Muscle layer of duodenum (tissue), 2 donors: ENCODE data around the gene PLXND1.
"Not testable (repeated sequence)": the region's sequence is repeated elsewhere in the genome, so short reads cannot be mapped to it uniquely, and the experiment has no call there.

Experiments used
- H3K27ac ChIP-seq: one replicate; pipeline ENCODE4 v1.7.0; 2013; ENCODE audit warnings: mild to moderate bottlenecking, low read length
- H3K27me3 ChIP-seq: one replicate; pipeline ENCODE4 v1.7.0; 2013; ENCODE audit warnings: low read depth, mild to moderate bottlenecking, control low read depth, low read length
- H3K36me3 ChIP-seq, 2 donors: one replicate each; pipeline ENCODE4 v1.7.0; 2013; ENCODE audit warnings: low read length in 2 of 2, control low read depth in 1 of 2, mild to moderate bottlenecking in 1 of 2; ENCODE audit not compliant: insufficient read depth in 2 of 2, control insufficient read depth in 1 of 2
- H3K4me1 ChIP-seq, 2 donors: one replicate each; pipeline ENCODE4 v1.7.0; 2013; ENCODE audit warnings: low read length in 2 of 2, mild to moderate bottlenecking in 2 of 2, control low read depth in 1 of 2, moderate library complexity in 1 of 2; ENCODE audit not compliant: insufficient read depth in 2 of 2, control insufficient read depth in 1 of 2
- H3K4me3 ChIP-seq, 2 donors: one replicate each; pipeline ENCODE4 v1.7.0; 2013; ENCODE audit warnings: low read length in 2 of 2, low read depth in 1 of 2, mild to moderate bottlenecking in 1 of 2
- H3K9me3 ChIP-seq, 2 donors: one replicate each; pipeline ENCODE4 v1.7.0; 2013; ENCODE audit warnings: low read length in 2 of 2, control low read depth in 1 of 2, mild to moderate bottlenecking in 1 of 2; ENCODE audit not compliant: control insufficient read depth in 1 of 2
- donor health status: healthy.

PLXND1 gene

DNA sequence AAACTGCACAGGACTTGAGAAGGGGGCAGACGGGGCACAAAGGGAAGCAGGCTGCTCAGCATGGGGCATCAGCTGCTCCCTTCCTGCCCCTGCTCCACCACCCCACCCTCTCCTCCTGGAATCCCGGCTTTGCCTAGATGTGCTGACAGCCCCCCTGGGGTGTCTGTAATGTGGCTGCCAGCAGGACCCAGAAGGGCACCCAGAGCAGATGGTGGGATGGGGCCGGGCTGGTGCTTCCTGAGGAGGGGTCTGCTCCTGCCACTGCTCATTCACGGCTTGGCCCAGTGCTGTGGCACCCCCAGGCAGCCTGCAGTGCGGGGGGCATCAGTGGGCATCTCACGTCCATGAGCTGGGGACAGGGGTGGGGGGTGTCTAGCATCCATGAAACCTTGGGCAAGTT lies 53.3 kb downstream of the PLXND1 start:
- Histone ChIP-seq H3K9me3 (no peaks in the 10 kb centered on the region), H3K27ac (no peak overlapping the region), H3K4me1 (peaks cover 0 to 19% of the 10 kb centered on the region in 2 donors)

DNA sequence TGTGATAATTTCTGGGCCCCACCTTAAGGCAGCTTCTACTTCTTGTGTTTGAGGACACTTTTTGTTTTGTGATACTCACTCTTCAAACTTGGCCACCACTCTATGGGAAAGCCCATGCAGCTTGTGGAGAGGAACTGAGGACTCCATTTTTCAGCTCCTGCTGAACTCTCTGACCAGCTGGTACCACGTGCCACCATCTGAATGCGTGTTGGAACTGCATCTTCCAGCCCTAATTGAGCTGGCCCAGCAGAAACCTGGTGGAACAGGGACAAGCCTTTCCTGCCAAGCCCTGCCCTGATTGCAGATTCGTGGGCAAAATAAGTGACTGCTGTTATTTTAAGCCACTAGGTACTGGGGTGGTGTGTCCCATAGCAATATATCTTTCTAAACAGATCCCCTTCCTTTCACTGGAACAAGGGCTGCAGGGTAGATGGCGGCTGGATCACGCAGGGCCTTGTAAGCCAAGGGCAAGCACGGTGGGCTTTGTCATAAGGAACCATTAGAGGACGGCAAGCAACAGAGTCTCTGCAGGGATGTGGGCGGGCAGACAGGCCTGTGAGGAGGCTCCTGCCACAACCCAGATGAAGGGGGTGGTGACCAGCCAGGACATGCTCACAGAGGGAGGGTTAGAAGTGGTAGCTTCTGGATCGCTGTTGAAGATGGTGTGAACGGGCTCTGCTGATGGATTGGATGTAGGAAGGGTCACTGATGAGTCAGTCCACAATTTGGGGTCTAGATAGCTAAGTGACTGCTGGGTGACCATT lies 54.0 kb downstream of the PLXND1 start:
- Histone ChIP-seq H3K27me3 (no peaks in the 10 kb centered on the region), H3K4me1 (peaks cover 0 to 19% of the 10 kb centered on the region in 2 donors), H3K4me3 (no peak overlapping the region), H3K27ac (no peak overlapping the region), H3K36me3 (peaks cover 0 to 3% of the 10 kb centered on the region in 2 donors), H3K9me3 (no peaks in the 10 kb centered on the region)

More for the DNA sequence above, 53.3 kb downstream of the PLXND1 start:
- no peak overlapping the region for H3K4me3 ChIP-seq
- peaks cover 0 to 4% of the 10 kb centered on the region in 2 donors for H3K36me3 ChIP-seq
- no peaks in the 10 kb centered on the region for H3K27me3 ChIP-seq

DNA sequence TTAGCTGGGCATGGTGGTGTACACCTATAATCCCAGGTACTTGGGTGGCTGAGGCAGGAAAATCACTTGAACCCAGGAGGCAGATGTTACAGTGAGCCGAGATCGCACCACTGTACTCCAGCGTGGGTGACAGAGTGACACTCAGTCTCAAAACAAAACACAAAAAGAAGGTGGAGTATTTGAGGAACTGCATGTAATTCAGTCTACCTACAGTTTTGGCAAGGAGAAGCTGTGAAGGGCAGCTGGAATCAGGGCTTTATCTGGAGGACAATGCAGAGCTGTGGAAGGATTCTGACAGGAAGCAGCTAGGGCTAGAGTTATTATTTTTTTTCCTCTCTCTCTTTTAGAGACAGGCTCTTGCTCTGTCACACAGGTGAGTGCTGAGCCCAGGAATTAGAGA lies 56.7 kb downstream of the PLXND1 start:
- H3K4me3 ChIP-seq, result no peak overlapping the region
- no peaks in the 10 kb centered on the region for H3K36me3 ChIP-seq
- no peaks in the 10 kb centered on the region for H3K27me3 ChIP-seq
- no peaks in the 10 kb centered on the region for H3K9me3 ChIP-seq
- H3K27ac ChIP-seq, result no peak overlapping the region
- peaks cover 0 to 6% of the 10 kb centered on the region in 2 donors for H3K4me1 ChIP-seq

DNA sequence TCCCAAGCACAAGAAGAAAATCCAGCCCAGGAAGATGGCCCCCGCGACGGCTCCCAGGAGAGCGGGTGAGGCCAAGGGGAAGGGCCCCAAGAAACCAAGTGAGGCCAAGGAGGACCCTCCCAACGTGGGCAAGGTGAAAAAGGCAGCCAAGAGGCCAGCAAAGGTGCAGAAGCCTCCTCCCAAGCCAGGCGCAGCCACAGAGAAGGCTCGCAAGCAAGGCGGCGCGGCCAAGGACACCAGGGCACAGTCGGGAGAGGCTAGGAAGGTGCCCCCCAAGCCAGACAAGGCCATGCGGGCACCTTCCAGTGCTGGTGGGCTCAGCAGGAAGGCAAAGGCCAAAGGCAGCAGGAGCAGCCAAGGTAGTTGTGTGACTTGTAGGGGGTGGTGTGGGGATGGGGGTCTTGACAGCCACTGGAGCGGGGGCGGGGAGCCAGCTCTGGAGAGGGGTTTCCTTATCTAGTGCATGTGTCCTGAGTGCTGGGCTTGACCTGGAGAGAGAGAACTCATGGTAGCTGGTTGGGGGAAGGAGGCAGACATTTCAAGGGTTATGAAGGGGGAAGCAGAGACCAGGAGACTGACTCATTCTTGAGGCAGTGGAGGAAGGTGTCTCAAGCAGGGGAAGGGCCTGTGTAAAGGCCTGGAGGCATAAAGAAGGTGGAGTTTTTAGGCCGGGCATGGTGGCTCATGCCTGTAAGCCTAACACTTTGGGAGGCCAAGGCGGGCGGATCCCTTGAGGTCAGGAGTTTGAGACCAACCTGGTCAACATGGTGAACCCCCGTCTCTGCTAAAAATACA lies 57.3 kb downstream of the PLXND1 start:
- Histone ChIP-seq H3K36me3 (no peaks in the 10 kb centered on the region), H3K4me1 (peaks cover 0 to under 1% of the 10 kb centered on the region in 2 donors), H3K27me3 (no peaks in the 10 kb centered on the region), H3K27ac (no peak overlapping the region), H3K9me3 (no peaks in the 10 kb centered on the region), H3K4me3 (no peak overlapping the region)

DNA sequence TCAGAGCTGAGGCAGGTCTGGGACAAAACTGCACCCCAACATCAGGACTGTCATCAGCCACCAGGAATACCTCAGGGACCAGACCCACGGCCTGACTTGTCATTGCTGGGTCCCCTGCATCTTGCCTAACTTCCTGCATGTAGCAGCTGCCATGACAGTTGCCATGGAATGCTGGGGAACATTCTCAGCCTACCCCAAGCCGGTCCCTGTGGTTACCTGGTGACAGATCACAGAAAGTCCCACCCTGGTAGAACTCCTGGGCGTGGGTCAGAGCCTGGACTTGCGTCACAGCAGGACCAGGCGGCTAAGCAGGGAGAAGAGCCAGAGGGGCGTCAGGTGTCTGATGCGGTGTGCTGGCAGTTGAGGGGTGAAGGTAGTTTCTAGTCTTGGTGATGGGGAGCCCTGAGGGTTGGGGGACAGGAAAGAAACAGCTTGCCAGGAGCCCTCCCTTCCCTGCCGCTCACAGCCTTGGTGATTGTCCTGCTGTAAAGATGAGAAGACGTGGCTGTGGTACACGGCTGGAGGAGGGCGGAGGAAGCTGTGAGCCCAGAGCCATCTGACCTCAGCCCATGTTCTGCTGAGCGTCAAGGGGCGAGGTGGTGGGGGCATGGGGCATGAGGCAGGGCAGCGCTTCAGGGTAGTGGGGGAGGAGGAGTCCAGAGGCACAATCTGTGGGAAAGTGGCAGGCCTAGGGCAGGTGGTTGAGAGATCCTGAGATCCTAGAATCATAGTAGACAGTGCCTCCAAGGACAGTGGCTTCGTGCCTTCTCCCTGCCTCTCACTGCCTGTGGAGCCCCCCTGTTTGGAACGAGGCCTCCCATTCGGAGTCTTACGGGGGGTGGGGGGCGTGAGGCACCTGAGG lies 58.1 kb downstream of the PLXND1 start:
- no peaks in the 10 kb centered on the region for H3K4me1 ChIP-seq
- no peaks in the 10 kb centered on the region for H3K27me3 ChIP-seq
- H3K36me3 ChIP-seq, result no peaks in the 10 kb centered on the region
- no peak overlapping the region for H3K4me3 ChIP-seq
- no peak overlapping the region for H3K27ac ChIP-seq
- no peaks in the 10 kb centered on the region for H3K9me3 ChIP-seq

DNA sequence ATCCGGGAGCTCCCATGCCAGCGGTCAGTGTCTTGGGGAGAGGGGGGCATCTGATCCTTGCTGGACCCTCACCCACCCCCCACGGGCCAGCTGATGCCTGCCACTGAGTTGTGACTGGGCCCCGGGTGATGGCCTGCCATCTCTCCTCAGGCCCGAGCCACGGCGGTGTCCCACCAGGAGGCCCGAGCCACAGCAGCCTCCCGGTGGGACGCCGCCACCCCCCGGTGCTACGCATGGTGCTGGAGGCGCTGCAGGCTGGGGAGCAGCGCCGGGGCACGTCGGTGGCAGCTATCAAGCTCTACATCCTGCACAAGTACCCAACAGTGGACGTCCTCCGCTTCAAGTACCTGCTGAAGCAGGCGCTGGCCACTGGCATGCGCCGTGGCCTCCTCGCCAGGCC lies 59.2 kb downstream of the PLXND1 start:
- Histone ChIP-seq H3K27ac (no peak overlapping the region), H3K4me3 (no peak overlapping the region), H3K9me3 (no peaks in the 10 kb centered on the region), H3K36me3 (no peaks in the 10 kb centered on the region), H3K27me3 (no peaks in the 10 kb centered on the region), H3K4me1 (no peaks in the 10 kb centered on the region)

DNA sequence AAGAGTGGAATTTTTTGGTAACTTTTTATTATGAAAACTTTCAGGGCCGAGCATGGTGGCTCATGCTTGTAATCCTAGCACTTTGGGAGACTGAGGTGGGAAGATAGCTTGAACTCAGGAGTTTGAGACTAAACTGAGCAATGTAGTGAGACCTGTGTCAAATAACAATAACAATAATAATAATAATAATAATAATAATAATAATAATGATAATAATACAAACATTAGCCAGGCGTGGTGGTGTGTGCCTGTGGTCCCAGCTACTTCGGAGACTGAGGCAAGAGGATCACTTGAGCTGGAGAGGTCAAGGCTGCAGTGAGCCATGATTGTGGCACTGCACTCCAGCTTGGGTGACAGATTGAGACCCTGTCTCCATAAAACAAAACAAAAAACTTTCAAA lies 60.5 kb downstream of the PLXND1 start:
- H3K27ac ChIP-seq, H3K9me3 ChIP-seq, H3K36me3 ChIP-seq, H3K27me3 ChIP-seq, H3K4me1 ChIP-seq, H3K4me3 ChIP-seq: not testable (repeated sequence)

DNA sequence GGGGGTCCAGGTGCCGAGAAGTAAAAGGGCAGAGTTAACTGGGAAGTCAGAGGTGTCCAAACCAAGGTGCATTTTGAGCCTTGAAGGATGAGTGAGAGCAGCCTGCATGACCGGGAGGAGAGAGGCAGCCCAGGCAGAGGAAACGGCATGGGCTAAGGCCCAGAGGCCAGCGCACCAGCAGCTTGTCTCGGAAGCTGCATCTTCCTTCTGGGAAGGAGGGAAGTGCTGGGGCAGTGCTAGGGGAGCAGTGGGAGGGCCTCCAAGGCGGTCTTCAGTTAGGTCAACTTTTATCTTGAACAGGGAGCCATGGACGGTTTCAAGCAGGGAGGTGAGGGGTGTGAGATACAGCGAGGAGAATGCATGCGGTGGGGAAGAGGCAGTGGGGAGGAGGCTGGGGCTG lies 62.5 kb downstream of the PLXND1 start:
- H3K27me3 ChIP-seq, result no peaks in the 10 kb centered on the region
- H3K4me3 ChIP-seq, result no peak overlapping the region
- H3K27ac ChIP-seq, result no peak overlapping the region
- H3K36me3 ChIP-seq, result no peaks in the 10 kb centered on the region
- H3K9me3 ChIP-seq, result no peaks in the 10 kb centered on the region
- no peaks in the 10 kb centered on the region for H3K4me1 ChIP-seq

DNA sequence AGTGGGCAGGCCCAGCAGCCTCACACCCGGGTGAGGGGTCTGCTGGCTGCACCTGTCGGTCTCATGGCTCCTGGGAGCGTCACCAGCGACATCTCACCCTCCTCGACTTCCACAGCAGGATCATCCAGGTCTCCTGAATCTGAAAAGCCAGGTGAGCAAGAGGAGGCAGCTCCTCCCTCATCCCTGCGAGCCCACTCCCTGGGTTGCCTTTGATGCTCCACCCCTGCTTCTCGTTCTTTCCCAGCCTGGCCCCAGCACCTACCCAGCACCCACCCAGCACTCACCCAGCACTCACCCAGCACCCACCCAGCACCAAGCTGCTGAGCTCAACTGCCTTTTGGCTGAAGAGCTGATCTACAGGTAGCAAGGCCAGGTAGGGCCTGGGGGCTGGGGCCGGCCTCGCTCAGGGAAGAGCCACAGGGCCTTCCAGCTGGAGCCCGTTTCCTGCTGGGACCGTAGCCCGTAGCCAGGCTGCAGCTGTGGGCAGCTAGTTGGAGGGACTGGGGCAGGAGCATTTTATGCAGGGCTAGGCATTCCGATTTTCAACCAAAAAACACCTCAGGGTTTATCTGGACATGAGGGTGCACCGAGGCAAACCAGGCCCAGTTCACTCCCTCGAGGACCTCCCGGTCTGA lies 63.2 kb downstream of the PLXND1 start, which contains the start of gene H1-8:
TSS of gene H1-8 (plus strand) at position 20 of the 635 bp plus-strand sequence. CDS start at position 64, 44 bp downstream.
- Histone ChIP-seq H3K4me3 (no peak within 1 kb of the TSS), H3K27me3 (no peaks in the 10 kb centered on the region), H3K4me1 (no peaks in the 10 kb centered on the region)

DNA sequence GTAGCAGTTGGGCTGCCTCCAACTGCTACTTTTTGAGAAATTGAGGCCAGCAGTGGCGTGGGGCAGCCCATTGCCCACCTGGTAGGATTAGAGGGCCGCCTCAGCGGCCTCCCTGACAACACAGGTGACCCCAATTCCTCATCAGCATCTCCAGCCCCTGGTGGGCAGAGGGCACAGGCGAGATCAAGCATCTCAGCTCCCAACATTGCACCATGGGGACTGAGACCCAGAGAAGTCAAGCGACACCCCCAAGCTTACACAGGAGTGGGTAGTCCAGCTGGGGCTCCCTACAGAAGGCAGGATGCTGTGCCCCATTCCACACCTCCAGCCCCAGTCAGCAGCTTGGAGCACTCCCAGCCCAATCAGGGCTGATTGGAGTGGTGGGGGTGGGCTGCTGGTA lies 63.7 kb downstream of the PLXND1 start:
- no peak overlapping the region for H3K27ac ChIP-seq
- H3K36me3 ChIP-seq, result no peaks in the 10 kb centered on the region
- no peaks in the 10 kb centered on the region for H3K27me3 ChIP-seq
- H3K4me1 ChIP-seq, result no peaks in the 10 kb centered on the region
- no peak overlapping the region for H3K4me3 ChIP-seq
- no peaks in the 10 kb centered on the region for H3K9me3 ChIP-seq

More for the DNA sequence above, 63.2 kb downstream of the PLXND1 start, which contains the start of gene H1-8:
- Histone ChIP-seq H3K36me3 (no peaks in the 10 kb centered on the region), H3K27ac (no peak within 1 kb of the TSS), H3K9me3 (no peaks in the 10 kb centered on the region)
